COR-L47 (cell line): ENCODE data around the gene PATJ.
"Not testable (repeated sequence)": the region's sequence is repeated elsewhere in the genome, so short reads cannot be mapped to it uniquely, and the experiment has no call there.

Source experiments
- DNase-seq: peaks from one replicate; lab custom pipeline; 2025; lab: John Stamatoyannopoulos, UW

The PATJ gene

GRCh38 chr1:61748566-61748965 is 6.3 kb downstream of the PATJ start:
- DNase-seq: no peak

GRCh38 chr1:61749574-61749973 is 7.3 kb downstream of the PATJ start:
- DNase-seq: no peak

GRCh38 chr1:61752921-61753389 is 10.7 kb downstream of the PATJ start:
- DNase-seq: peak; percentile 32

- no peak for DNase-seq
These were observed 11.8 kb downstream of the PATJ start for GRCh38 chr1:61753998-61754508.

GRCh38 chr1:61754545-61754944 is 12.3 kb downstream of the PATJ start:
- DNase-seq: no peak

GRCh38 chr1:61756773-61757172 is 14.5 kb downstream of the PATJ start:
- DNase-seq: no peak

GRCh38 chr1:61757950-61758349 is 15.7 kb downstream of the PATJ start:
- no peak for DNase-seq

- no peak for DNase-seq
These were observed 27.9 kb downstream of the PATJ start for GRCh38 chr1:61770131-61770530.

GRCh38 chr1:61776091-61776490 is 33.8 kb downstream of the PATJ start:
- no peak for DNase-seq

- DNase-seq: no peak
These were observed 37.0 kb downstream of the PATJ start for GRCh38 chr1:61779231-61779630.

- no peak for DNase-seq
These were observed 38.9 kb downstream of the PATJ start for GRCh38 chr1:61781151-61781550.

GRCh38 chr1:61782771-61783170 is 40.5 kb downstream of the PATJ start:
- DNase-seq: no peak

GRCh38 chr1:61784726-61785125 is 42.4 kb downstream of the PATJ start:
- DNase-seq: no peak

- no peak for DNase-seq
These were observed 48.6 kb downstream of the PATJ start for GRCh38 chr1:61790837-61791236.

GRCh38 chr1:61797045-61797755 is 54.9 kb downstream of the PATJ start:
- DNase-seq: no peak

GRCh38 chr1:61801047-61801446 is 58.8 kb downstream of the PATJ start:
- DNase-seq: not testable (repeated sequence)

- no peak for DNase-seq
These were observed 65.4 kb downstream of the PATJ start for GRCh38 chr1:61807606-61808140.

GRCh38 chr1:61808321-61808720 is 66.0 kb downstream of the PATJ start:
- DNase-seq: no peak

- DNase-seq: no peak
These were observed 66.7 kb downstream of the PATJ start for GRCh38 chr1:61808968-61809367.

GRCh38 chr1:61812916-61813315 is 70.6 kb downstream of the PATJ start:
- no peak for DNase-seq

- no peak for DNase-seq
These were observed 73.9 kb downstream of the PATJ start for GRCh38 chr1:61816191-61816590.

- no peak for DNase-seq
These were observed 76.7 kb downstream of the PATJ start for GRCh38 chr1:61818992-61819391.

GRCh38 chr1:61819421-61819820 is 77.1 kb downstream of the PATJ start:
- DNase-seq: no peak

- DNase-seq: no peak
These were observed 83.1 kb downstream of the PATJ start for GRCh38 chr1:61825393-61825792.
